ENCODE results near the gene ADCY2.

DNA sequence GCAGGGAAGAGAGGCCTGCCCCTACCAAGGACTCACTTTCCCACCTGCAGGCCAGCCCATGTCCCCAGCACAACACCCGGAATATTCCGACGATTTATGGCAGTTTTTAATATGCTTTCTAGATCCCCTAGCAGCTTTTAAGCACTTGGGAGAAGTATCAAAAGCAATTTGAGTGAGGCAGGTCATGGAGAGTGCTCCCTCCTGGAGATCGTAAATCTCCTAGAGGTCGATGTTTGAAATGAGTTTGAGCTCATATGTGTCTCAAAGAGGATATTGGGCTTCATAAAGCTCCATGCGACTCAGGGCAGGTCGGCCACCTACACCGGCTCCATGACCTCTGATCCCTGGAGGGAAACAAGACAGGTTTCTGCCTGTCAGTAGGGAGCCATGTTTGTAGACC is 427.7 kb downstream of the ADCY2 start:
- no peak for TF ChIP-seq CTCF (IDR thresholded peaks at IDR 0.05; ENCODE audit: low read depth, low read length)
- TF ChIP-seq EZH2phosphoT487 (IDR thresholded peaks at IDR 0.05; ENCODE audit: low read depth) = no peak

Data from OCI-LY3 (cell line).